Activated CD8-positive, alpha-beta memory T cell treated with anti-CD3 and anti-CD28 coated beads, Interleukin-2, amount 50 U/mL, for 4 hours (primary cell): Measurements from ENCODE around the gene COPS9.

ENCODE experiments used
- DNase-seq: peaks from one replicate; pipeline ENCODE4 v3.0.0-alpha.2; 2020

Gene COPS9

GRCh38 chr2:240105982-240106381, 30.1 kb downstream of the COPS9 start:
- DNase-seq: no peak

GRCh38 chr2:240103136-240103535, 33.0 kb downstream of the COPS9 start:
- DNase-seq: no peak

DNA sequence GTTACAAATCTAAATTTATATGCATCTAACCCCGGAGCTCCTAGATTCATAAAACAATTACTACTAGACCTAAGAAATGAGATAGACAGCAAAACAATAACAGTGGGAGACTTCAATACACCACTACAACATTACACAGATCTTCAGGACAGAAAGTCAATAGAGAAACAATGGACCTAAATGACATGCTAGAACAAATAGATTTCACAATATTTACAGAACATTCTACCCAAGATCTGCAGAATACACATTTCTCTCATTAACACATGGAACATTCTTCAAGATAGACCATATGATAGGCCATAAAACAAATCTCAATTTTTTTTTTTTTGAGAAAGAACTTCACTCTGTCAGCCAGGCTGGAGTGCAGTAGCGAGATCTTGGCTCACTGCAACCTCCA, 37.8 kb downstream of the COPS9 start:
- DNase-seq: no peak

GRCh38 chr2:240095556-240096523, 40.3 kb downstream of the COPS9 start:
- DNase-seq: no peak

GRCh38 chr2:240089306-240089705, 46.8 kb downstream of the COPS9 start:
- DNase-seq: no peak

DNA sequence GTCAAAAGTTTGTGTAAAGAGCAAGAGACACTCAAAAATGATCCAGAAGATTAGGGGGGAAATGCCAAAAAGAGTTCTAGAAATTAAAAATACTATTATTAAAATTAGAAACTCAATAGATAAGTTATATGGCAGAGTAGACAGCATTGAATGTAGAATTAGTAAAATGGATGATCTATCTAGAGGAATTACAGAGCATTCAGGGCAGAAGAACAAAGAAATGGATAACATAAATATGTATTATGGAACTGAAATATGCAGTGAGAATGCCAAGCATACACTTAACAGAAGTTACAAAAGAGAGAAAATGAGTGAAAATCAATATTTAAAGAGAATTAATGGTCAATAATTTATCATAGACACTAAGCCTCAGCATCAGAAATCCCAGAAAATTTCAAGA, 49.5 kb downstream of the COPS9 start:
- no peak for DNase-seq
